Stimulated activated CD4-positive, alpha-beta T cell treated with anti-CD3 and anti-CD28 coated beads, Interleukin-4, amount 100 ng/mL, for 48 hours (primary cell): ENCODE data around the gene ADM2.

Source experiments
- DNase-seq, 2 donors: peaks; one replicate each; pipeline ENCODE4 v3.0.0-alpha.2; 2020; ENCODE audit warnings: low read depth in 2 of 2

Gene ADM2

DNA sequence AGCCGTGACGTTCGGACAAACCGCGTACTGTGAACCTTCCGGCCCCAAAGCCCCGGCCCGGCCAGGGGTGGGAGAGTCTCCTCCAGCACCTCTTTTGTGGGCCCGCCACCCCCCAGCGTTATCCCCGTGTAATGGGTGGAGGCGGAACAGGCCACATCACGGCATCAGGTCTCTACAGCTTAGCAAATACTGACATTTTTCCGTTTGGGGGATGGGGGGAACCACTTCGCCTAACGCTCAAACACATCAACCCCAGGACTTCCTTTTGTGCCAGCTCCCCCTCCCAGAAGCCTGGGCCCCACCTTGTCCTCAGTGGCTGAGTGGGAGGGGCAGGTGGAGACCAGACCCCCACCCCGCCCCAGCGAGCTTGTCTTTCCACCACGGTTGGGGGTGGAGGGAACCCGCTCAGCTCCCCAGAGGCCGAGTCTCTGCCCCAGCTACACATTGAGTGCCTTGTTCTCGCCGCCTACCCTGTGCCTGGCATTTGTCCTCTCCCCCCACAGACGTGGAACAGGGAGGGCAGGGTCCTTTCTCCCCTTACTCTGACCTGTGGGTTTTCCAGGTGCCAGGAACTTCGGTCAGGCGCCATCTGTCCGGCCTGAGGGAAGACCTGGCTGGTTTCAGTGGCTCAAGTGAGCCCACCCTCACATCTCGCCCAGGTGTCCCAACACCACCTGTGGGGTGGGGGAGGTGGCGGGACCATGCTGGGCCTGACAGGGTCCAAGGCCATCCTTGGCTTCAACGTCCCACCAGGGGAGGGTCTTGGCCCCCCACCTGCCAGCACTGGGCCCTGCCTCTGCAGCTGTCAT, 36.1 kb upstream of the ADM2 start:
- DNase-seq: no peak

DNA sequence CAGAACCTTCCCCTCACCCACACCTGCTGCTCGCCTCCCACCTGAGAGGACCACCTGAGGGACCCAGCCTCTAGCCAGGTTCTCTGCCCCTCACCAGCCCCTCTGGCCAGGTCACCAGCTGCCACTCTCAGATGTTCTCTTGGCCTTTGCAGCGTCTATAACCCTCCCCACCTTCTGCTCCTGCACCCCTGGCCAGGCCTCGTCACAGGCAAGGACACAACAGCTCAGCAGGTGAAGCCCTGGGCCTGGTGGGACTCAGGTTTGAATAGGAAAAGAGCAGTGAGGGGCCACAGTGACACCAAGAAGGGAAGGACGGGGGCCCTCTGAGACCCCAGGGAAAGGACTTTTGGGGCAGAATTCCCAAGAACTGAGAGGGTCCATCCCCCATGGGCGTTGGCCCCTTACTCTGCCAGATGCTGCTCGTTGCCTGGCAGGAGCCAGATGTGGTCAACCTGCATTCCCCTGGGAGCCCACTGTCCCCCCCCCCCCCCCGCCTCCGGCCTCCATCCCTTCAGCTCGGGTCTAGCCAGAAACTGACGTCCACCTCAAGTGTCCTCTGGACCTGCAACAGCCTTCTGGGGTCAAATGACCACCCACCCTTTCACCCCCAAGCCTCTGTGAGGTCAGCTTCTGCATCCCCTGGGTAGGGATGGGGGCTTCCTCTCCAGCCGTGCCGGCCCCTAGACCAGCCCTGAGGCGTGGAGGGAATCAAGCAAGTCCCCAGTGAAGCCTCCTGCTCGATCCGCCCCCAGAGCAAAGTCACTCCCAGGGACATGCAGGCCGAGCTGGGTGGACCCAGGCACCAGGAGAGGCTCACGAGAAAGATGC, 35.2 kb upstream of the ADM2 start:
- no peak for DNase-seq

DNA sequence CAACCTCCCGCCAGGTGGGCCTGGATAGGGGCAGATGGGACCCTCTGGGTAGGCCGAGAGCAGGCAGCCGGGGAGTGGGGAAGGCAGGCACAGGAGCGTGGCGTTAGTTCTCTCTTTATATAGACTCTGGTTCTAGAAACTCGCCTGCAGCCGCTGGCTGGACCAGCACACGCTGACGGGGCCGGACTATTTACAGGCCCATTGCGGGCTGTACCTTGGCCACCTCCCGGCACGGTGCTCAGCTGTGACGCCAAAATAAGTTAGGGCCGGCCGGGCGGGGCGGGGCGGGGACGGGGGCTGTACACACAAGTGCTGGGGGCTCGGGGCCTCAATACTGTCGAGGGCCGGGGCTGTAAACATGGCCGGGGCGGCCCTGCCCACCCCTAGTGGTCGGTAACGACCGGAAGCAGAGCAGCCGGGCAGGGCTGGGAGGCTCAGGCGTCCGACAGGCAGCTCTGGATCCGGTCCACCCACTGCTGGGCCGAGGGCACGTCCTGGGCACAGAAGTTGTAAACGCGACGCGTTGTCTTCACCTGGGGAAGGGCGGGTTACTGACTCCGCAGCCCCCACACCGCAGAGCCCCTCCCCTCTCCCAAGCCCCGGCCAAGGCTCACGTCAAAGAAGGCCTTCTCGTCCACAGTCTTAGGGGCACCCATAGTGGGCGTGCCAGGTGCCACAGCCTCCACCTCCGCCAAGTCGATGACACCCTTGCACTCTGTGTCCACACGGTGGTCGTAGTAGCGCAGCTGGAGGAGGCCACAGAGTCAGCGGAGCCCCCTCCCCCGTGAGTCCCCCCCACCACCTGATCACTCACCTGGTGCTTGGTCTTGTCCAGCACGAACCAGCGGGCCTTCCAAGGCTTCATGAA, 34.4 kb upstream of the ADM2 start:
- no peak for DNase-seq

DNA sequence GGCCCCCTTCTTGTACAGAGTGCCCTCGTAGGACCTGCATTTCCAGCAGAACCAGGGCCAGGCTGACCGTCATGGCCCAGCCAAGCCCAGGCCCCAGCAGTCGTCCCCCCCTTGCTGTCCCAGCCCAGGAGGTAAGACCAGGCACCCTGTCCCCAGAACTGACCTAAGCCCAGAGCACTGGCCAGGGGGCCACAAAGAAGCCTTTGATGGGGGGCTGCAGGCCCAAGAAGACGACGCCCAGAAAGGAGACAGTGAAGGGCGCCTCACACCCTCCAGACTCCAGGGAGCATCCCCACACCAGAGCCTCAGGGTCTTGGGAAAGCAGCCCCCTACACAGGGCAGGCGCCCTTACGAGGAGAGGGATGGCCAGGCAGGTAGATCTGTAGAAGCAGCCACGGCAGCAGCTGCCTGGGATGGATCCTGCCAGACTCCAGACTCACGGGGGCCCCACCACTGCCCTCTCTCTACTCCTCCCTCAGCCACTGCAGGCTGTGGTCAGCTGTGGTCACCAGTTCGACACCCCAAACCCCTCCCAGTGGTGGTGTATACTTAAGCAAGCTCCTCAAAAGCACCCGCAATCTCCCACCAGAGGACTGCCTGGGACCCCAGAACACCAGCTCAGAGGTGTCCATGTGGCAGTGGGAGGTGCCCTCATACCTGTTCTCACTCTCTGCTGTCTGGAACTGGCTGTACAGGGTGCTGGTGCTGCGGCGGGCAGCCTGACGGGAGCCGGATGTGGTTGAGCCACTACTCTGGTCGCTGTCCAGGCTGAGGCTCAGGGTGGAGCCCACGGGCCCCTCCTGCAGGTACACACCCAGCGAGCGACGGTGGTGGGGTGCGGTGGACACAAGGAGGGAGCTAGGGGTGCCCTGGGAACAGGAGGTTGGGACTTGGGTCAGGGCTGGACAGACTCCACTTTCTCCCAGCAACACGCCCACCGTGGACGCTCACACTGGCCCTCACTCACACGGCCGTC, 33.5 kb upstream of the ADM2 start:
- DNase-seq: no peak

DNA sequence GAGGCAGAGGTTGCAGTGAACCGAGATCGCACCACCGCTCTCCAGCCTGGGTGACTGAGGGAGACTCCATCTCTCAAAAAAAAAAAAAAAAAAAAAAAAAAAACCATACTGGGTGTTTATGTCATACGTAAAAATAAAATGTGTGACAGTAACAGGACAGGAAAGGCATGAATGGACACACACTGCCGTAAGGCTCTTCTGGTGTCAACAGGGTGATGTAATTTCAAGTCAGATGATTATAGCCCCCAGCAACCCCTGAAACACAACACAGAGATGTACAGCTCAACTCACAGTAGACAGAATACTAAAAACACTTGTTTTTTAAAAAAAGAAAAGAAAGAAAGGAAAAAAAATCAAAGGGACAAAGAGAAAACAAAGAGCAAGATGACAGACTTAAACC, 28.7 kb upstream of the ADM2 start:
- DNase-seq: no peak

DNA sequence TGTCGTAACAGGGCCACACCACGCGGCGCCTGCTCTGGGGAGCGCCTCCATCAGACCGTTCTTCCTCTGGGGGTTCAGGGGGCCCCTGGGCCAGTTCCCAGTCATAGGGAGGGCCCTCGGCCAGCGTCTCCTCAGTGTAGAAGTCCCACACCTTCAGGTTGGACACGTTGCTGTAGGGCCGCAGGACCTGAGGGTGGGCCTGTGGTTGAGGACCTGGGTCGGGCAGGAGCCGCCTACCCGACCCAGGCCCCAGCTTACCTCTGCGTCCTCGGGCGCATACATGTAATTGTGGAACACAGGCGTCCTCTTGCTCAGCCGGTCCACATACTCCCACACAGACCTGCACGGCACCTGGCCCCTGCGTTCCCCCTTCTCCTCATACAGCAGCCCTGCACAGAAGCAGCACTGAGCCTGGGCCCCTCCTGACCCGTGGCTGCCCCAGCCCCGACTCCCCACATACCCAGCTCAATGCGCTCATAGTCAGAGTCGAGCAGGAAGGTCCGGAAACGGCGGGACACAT, 26.7 kb upstream of the ADM2 start:
- DNase-seq: no peak

DNA sequence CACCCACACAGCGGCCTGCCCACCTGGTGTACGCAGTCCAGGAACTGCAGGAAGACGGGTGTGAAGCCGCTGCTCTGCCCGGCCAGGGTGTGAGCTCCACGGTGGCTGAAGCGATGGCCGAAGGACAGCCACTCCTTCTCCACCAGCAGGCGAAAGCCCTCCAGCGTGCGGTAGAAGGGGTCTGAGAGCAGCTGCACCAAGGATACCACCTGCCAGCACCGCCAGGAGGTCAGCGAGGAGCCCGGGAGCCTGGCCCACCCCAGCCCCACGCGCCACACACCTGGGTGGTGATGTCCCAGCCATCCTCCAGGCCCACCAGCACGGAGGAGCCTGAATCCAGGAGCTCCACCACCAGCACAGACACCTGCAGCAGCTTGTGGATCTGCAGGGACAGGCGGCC, 26.1 kb upstream of the ADM2 start:
- no peak for DNase-seq

DNA sequence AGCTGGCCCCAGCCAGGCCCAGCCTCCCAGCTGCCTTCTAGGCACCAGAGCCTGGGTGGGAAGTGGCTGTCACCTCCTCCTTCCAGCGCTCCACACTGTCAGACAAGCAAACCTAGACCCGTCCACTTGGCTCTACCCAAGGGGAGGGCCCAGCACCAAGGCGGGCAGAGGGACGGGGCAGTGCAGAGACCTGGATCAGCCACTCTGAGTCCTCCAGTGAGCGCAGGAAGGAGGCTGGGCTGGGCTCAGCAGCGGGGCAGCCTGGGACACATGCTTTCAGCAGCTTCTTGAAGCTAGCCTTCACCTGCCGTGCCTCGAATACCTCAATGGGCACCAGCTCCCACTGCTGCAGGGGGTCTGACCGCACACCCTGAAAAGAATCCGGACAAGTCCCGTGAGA, 25.3 kb upstream of the ADM2 start:
- no peak for DNase-seq

DNA sequence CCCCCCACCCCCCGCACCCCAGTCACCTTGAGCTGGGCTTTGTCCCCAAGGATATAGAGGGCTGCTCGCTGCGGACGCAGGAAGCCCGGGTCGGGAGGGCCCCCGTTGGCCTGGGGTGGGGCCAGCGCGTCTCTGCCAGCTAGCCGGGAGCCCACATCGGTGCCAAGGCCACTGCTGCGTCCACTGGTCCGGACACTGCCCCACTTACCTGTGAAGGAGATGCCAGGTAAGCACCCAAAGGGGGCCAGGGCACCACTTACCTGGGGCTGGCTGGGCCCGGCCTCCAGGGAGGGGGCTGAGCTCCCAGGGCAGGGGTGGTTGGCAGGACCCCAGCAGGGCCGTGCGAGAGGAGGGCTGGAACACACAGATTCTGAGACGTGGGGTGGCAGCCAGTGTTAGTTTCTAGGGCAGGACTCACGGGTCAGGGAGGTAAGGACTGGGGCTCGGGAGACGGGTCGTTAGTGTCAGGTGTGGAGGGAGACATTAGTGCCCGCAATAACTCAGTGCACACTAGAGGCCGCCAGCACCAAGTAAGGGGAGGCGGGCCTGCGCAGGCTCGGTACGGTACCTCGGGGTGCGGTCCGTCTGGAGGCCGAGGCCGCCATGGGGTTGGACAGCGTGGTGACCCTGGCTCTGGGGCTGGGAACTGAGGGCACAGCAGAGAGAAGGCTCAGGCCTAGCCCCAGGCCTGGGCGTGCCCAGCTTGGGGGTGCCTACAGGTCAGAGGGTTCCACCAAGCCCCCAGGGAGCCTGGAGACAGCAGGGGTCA, 24.7 kb upstream of the ADM2 start:
- no peak for DNase-seq

DNA sequence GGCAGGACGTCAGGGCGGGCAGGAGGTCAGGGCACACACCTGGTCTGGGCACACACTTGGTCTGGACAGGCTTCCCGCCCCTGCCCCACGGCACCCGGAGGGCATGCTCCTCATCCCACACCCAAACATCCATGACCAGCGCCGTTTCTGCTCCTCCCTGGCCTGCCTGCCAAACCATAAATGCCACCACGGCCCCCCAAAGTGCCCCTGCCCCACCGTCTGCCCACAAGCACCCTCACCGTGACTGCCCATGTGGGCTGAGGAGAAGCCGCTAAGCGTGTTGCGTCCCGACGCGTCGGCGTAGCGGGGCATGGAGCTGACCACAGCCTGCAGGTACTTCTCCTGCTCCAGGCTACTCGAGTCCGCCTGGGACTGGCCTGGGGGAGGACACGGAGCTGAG, 22.3 kb upstream of the ADM2 start:
- no peak for DNase-seq

DNA sequence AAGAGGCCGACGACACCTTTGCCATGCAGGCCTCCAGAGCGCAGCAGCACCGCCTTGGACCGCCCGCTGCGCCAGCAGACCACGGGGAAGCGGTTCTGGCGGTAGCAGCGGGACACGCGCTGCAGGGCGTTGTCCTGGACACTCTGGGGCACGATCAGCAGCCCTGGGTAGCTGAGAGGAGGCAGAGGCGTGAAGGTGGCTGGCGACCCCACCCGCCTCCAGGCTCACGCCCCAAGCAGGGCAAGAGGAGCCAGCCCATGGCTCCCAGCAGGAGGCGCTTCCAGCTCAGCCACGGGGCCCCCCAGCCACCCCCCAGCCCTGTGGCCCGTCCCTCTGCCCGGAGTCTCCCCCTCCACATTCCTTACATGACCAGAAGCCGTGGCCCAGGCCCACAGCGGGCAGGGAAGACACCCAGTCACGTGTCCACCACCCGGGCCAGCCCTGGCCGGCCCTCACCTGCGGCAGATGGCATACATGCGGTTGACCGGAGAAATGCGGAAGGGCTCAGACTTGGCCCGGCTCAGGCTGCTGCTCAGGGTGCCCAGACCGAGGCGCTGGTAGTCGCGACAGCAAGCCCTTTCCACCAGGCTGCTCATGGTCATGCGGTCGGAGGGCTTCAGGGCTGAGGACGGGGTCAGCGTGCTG, 21.7 kb upstream of the ADM2 start:
- no peak for DNase-seq

DNA sequence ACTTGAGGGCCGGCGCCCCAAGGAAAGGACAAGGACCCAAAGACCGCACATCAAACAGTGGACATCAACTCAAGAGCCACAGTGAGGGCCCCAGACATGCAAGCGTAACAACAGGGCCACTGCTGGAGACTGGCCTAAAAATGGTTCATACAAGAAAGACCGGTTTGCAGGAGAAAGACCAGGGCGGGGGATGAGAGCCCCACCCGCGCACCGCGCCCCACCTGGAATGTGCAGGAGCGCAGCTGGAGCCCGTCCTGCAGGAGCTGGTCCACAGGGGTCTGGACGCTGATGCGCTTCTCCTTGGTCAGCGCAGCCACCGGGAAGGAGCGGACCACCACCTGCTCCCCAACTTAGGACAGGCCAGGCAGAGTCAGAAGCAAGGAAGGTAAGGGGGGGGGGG, 20.4 kb upstream of the ADM2 start:
- DNase-seq: no peak

DNA sequence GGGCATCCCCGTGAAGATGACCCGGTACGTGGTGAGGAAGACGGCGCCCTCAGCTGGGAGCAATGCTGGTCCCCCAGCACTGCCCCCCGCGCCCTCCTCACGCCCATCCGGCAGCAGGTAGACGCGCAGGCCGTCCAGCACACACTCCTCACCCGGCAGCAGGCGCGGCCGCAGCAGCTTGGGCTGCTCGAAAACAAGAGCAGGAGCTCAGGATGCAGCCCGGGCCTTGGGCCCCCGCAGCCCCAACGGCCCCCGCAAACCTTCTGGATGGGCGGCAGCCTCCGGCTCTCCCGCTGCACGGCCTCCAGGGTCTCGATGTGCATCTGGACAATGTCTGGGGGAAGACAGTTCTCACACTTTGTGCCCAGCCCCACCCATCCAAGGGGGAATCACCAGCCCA, 19.8 kb upstream of the ADM2 start:
- no peak for DNase-seq

DNA sequence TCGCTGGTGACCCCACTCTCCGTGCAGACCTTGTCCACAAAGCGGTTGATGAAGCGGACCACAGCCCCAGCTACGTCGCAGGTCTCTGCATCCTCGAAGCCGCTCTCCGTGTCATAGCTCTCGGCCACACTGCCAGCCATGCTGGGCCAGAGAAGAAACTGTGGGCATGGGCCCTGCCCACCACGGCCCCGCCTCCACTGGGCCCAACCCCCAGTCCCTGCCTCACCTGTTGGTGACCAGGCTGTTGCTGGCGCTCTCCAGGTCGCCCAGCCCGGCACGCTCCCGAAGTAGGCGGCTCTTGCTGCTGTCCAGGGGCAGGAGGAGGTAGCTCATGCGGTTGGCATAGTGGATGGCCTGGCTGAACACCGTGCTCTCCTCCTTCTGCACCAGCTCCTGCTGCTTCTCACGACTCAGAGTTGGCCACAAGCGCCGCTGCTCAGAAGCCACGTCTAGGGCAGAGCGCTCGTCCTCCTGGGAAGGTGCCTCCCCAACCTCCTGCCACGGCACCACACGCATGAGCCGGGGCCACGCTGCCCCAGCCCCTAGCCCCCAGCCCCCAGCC, 19.3 kb upstream of the ADM2 start:
- DNase-seq: no peak

DNA sequence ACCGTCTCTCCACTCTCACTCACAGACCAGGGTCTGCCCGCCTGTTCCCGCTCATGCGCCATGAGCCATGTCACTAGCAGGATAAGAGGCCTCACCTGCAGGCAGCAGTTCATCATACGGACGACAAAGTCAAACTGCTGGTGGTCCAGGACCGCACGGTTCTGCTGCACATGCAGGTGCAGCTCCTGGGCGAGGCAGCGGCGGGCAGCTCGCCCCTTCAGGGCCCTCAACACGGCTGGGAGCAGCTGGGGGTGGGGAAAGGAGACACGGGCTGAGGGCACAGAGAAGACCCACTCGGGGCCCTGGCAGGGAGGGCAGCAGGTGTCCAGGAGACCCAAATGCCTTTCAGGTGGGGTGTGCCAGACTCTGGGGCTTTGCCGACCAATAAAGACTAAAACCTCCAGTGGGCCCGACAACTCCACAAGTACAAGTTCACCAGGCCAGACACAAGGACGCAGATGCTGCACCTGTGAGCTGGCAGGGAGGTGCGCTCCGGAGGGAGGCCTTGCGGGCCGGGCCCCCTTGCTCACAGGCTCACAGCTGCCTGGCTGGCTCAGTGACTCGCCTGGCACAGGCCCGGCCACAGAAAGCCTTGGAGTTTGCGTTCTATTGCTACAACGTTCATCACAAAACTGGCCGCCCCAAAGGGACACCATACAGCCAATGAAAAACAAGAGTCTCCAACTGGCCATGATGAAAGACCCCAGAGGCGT, 18.0 kb upstream of the ADM2 start:
- DNase-seq: no peak

DNA sequence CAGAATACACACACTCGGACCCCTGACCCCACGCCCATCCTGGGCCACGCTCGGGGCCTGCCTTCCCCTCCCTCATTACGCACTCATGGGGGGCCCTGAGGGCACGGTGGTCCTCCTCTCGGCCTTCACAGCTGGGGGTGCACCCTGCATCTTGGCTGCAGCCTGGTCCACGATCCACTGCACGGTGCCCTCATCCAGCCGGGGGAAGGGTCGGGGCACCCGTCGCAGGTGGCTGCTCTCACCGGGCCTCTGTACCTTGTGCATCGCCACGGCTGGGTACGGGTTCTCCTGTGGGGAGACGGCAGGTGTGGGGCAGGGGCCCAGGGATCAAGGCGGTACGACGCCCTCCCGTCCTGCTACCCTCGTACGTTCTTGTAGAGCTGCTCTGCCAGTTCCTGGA, 16.9 kb upstream of the ADM2 start:
- no peak for DNase-seq

DNA sequence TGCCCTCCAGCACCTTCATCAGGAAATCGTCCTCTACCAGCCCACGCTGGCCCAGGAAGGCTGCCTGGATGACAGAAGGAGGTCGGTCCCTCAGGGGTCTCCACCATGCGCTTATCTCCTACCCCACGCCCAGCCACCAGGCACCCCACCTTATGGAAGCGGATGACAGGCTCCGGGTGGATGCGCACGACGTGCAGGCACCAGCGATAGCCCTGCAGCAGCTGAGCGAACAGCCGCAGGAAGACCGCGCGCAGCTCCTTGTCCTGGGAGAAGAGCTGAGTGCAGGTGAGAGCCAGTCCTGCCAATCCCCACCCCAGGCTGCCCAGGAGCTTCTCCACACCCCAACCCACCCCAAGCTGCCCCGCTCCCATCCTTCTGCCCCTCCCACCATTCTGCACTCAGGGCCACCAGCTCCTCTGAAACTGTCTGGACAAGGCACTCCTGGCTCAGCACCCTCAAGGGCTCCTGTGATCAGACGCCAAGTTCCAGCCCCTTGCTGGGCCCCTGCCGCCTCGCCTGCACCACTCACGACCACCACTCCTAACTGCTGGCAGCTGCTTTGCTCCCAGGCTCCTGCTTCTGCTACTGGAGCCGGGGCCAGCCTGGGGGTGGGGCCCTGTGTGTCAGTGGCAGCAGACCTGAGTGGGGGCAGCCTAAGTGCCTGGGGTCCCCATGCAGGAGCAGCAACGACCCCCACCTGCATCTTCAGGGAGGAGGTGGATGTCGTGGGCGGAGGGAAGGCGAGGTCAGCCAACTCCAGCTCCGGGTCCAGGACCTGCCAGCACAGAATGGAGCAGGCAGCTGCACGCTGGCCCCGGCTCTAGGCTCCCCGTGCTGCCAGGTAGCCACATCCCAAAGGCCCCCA, 16.0 kb upstream of the ADM2 start:
- no peak for DNase-seq

DNA sequence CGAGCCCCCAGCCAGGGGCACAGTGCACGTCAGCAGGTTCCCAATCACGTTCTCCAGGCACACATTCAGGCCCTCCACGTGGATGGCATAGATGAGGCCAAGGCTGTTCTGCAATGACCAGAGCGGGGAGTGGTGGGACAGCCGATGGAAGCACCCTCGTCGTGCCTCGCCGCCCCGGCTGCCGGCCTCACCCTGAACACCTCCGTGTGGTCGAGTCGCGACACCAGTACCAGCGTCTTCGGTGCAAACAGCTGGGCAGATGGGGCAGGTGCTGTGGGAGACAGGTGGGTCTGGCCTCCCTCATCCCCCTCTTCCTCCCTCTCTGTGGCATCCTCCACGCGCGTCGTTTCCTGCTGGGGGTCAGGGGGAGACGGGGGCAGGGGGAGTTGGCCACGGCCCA, 14.0 kb upstream of the ADM2 start:
- no peak for DNase-seq
